Measurements from ENCODE around the gene MAMSTR.

Gene MAMSTR

DNA sequence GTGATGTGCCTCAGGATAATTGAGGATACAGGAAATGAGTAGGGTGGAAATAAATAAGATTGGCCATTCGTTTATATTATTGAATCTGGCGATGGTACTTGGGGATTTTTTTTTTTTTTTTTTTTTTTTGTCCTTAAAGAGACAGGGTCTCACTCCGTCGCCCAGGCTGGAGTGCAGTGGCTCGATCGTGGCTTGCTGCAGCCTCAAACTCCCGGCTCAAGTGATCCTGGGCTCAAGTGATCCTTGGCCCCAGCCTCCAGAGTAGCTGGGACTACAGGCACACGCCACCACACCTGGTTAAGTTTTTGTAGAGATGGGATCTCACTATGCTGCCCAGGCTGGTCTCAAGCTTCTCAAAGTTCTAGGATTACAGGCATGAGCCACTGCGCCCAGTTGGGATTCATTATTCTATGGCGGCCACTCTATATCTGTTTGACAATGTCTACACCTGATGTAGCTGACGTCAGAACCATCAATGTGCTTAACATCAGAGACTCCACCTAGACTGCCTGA is 2.7 kb upstream of the MAMSTR start:
- Histone ChIP-seq H2AK5ac (ENCODE audit: low read depth, low read length) (no peak overlapping the region), H4K91ac (ENCODE audit: low read depth, low read length, poor library complexity) (no peak overlapping the region), H3K18ac (ENCODE audit: low read length) (no peak overlapping the region), H3K9me3 (replicated peaks in 1 of 2; ENCODE audit: control insufficient read depth in 2 of 2, insufficient read depth in 1 of 2, low read depth in 1 of 2, low read length in 2 of 2) (no peaks in the 10 kb centered on the region), H3K14ac (ENCODE audit: low read length) (no peak overlapping the region), H3K4me1 (ENCODE audit: control insufficient read depth in 2 of 2, insufficient read depth in 1 of 2, low read depth in 1 of 2, low read length in 2 of 2) (peaks cover 19 to 23% of the 10 kb centered on the region in 2 donors), H4K8ac (ENCODE audit: low read depth, low read length) (no peak overlapping the region), H2BK15ac (ENCODE audit: low read length) (no peak overlapping the region), H3K27ac (replicated peaks; ENCODE audit: low read length) (no peak overlapping the region), H3K23ac (ENCODE audit: low read depth, low read length, poor library complexity) (no peak overlapping the region), H3K27me3 (ENCODE audit: control insufficient read depth in 3 of 3, insufficient read depth in 3 of 3, low read depth in 1 of 3, low read length in 3 of 3) (no peaks in the 10 kb centered on the region), H3K4ac (ENCODE audit: low read length) (no peak overlapping the region), H3K36me3 (replicated peaks in 1 of 2; ENCODE audit: control insufficient read depth in 2 of 2, insufficient read depth in 2 of 2, low read length in 2 of 2) (no peaks in the 10 kb centered on the region), H2BK120ac (ENCODE audit: low read depth, low read length) (no peak overlapping the region), H2BK12ac (ENCODE audit: low read length) (no peak overlapping the region), H2BK5ac (ENCODE audit: low read length) (no peak overlapping the region), H2AFZ (ENCODE audit: low read length) (no peak overlapping the region), H3K9ac (ENCODE audit: low read depth, low read length, poor library complexity) (no peak overlapping the region), H3K79me1 (ENCODE audit: low read depth, low read length) (no peaks in the 10 kb centered on the region), H3K4me3 (ENCODE audit: low read length in 2 of 2) (no peak overlapping the region), H3K4me2 (ENCODE audit: insufficient read depth, low read length, poor library complexity, severe bottlenecking) (no peak overlapping the region)
- WGBS, 2 donors (ENCODE audit: extremely low coverage in 2 of 2, insufficient read length in 2 of 2, insufficient replicate concordance in 1 of 2) = no CpG with 5 or more reads among the region's 11 CpGs
- DNase-seq (ENCODE audit: low spot score) = no peak

DNA sequence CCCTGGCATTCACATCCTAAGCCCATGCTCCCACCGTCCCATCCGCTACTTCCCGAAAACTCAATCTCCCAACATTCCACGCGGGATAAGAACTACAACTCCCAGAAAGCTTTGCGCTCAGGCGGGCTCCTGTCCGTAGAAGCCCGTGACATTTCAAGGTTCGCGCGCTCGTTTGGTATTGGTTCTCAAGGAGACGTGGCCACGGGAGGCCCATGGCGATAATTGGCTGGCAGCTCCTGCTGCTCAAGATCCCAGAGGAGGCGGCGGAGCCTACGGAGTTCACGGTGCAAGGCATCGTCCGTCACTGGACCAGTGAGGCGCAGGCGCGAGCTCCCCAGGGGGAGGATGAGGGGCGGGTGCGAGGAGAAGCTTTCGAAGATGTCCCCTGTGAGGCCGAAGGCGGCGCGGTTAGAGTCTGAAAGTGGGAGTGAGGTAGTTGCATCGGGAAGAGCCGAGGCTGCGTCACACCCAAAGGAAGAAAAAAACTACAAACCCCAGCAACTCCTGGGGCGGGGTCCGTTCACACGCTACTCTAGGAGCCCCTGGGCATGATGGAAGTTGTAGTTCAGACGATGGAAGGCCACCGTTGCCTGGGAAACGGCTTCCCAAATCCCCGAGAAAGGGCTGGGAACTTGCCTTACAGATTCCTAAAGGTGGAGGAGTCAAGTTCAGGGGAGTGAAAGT is 1.2 kb upstream of the MAMSTR start:
- Histone ChIP-seq H2BK12ac (ENCODE audit: low read length) (no peak overlapping the region), H3K9ac (ENCODE audit: low read depth, low read length, poor library complexity) (peak overlapping the region; percentile 87), H3K4me2 (ENCODE audit: insufficient read depth, low read length, poor library complexity, severe bottlenecking) (peak overlapping the region; percentile 43), H3K27me3 (ENCODE audit: control insufficient read depth in 3 of 3, insufficient read depth in 3 of 3, low read depth in 1 of 3, low read length in 3 of 3) (no peaks in the 10 kb centered on the region), H2BK15ac (ENCODE audit: low read length) (no peak overlapping the region), H4K8ac (ENCODE audit: low read depth, low read length) (no peak overlapping the region), H3K23ac (ENCODE audit: low read depth, low read length, poor library complexity) (peak overlapping the region; percentile 52), H3K4me3 (ENCODE audit: low read length in 2 of 2) (peak overlapping the region; percentile 68 to 93), H2BK5ac (ENCODE audit: low read length) (no peak overlapping the region), H3K9me3 (replicated peaks in 1 of 2; ENCODE audit: control insufficient read depth in 2 of 2, insufficient read depth in 1 of 2, low read depth in 1 of 2, low read length in 2 of 2) (no peaks in the 10 kb centered on the region), H3K4me1 (ENCODE audit: control insufficient read depth in 2 of 2, insufficient read depth in 1 of 2, low read depth in 1 of 2, low read length in 2 of 2) (peaks cover 26 to 31% of the 10 kb centered on the region in 2 donors), H3K4ac (ENCODE audit: low read length) (no peak overlapping the region), H3K36me3 (replicated peaks in 1 of 2; ENCODE audit: control insufficient read depth in 2 of 2, insufficient read depth in 2 of 2, low read length in 2 of 2) (no peaks in the 10 kb centered on the region), H3K79me1 (ENCODE audit: low read depth, low read length) (no peaks in the 10 kb centered on the region), H3K27ac (replicated peaks; ENCODE audit: low read length) (peak overlapping the region; percentile 78), H2AFZ (ENCODE audit: low read length) (peak overlapping the region; percentile 93), H2AK5ac (ENCODE audit: low read depth, low read length) (no peak overlapping the region), H3K18ac (ENCODE audit: low read length) (peak overlapping the region; percentile 97), H3K14ac (ENCODE audit: low read length) (no peak overlapping the region), H2BK120ac (ENCODE audit: low read depth, low read length) (no peak overlapping the region), H4K91ac (ENCODE audit: low read depth, low read length, poor library complexity) (no peak overlapping the region)
- DNase-seq (ENCODE audit: low spot score) = peak; percentile 99
- WGBS, 2 donors (ENCODE audit: extremely low coverage in 2 of 2, insufficient read length in 2 of 2, insufficient replicate concordance in 1 of 2) = no CpG with 5 or more reads among the region's 42 CpGs

DNA sequence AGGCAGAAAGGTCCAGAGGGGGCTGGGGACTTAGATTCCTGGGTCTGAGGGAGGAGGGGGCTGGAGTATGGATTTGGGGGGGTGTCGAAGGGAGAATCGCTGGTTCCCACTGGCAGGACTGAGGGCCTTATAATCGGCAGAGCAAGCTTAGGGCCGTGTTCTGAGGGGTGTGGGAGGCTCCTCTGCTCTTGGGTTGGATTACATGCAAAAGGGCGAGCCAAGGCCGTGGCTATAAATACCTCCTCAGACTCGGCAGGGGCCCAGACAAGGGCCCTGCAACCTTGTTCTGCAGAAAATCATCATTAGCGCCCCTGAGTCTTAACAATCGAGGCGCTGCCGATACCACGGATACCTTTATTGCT is 707 bp upstream of the MAMSTR start:
- Histone ChIP-seq H2BK12ac (ENCODE audit: low read length) (no peak overlapping the region), H2AK5ac (ENCODE audit: low read depth, low read length) (peak overlapping the region; percentile 98), H2AFZ (ENCODE audit: low read length) (peak overlapping the region; percentile 93), H3K27me3 (ENCODE audit: control insufficient read depth in 3 of 3, insufficient read depth in 3 of 3, low read depth in 1 of 3, low read length in 3 of 3) (no peaks in the 10 kb centered on the region), H3K9me3 (replicated peaks in 1 of 2; ENCODE audit: control insufficient read depth in 2 of 2, insufficient read depth in 1 of 2, low read depth in 1 of 2, low read length in 2 of 2) (no peaks in the 10 kb centered on the region), H2BK15ac (ENCODE audit: low read length) (peak overlapping the region; percentile 76), H3K4me2 (ENCODE audit: insufficient read depth, low read length, poor library complexity, severe bottlenecking) (no peak overlapping the region), H4K8ac (ENCODE audit: low read depth, low read length) (no peak overlapping the region), H3K4ac (ENCODE audit: low read length) (no peak overlapping the region), H3K23ac (ENCODE audit: low read depth, low read length, poor library complexity) (no peak overlapping the region), H3K4me1 (ENCODE audit: control insufficient read depth in 2 of 2, insufficient read depth in 1 of 2, low read depth in 1 of 2, low read length in 2 of 2) (peaks cover 24 to 28% of the 10 kb centered on the region in 2 donors), H3K18ac (ENCODE audit: low read length) (peak overlapping the region; percentile 67), H3K27ac (replicated peaks; ENCODE audit: low read length) (no peak overlapping the region), H3K9ac (ENCODE audit: low read depth, low read length, poor library complexity) (no peak overlapping the region), H3K14ac (ENCODE audit: low read length) (peak overlapping the region; percentile 11), H3K36me3 (replicated peaks in 1 of 2; ENCODE audit: control insufficient read depth in 2 of 2, insufficient read depth in 2 of 2, low read length in 2 of 2) (no peaks in the 10 kb centered on the region), H3K79me1 (ENCODE audit: low read depth, low read length) (no peaks in the 10 kb centered on the region), H2BK120ac (ENCODE audit: low read depth, low read length) (no peak overlapping the region), H3K4me3 (ENCODE audit: low read length in 2 of 2) (peak overlapping the region in 1 of 2 donors; percentile 68), H4K91ac (ENCODE audit: low read depth, low read length, poor library complexity) (no peak overlapping the region), H2BK5ac (ENCODE audit: low read length) (peak overlapping the region; percentile 79)
- no peak for DNase-seq (ENCODE audit: low spot score)
- WGBS, 2 donors (ENCODE audit: extremely low coverage in 2 of 2, insufficient read length in 2 of 2, insufficient replicate concordance in 1 of 2) = no CpG with 5 or more reads among the region's 12 CpGs

DNA sequence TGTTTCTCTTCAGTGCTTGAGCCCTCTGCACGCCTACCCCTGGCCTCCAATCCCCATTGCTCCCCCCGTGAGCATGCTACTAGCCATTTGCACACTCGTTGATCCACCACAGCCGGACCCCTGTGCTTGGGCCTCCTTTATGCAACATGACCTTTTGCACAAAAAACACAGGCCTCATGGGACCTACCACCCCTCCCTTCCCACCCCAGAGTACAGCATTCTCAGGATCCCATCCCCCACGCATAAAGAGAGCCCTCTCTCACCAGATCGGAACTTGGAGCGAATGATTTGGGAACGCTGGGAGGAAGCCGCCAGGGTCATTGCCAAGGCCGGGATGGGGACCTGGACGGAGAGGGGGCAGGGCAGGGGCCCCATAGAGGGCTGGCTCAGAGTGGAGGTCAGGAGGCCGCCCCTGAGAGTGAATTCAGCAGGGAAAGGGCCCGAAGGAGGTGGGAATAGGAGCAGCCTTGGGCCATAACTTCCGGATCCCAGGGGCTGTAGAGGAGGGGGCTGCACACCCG is 754 bp downstream of the MAMSTR start:
- Histone ChIP-seq H3K4me2 (ENCODE audit: insufficient read depth, low read length, poor library complexity, severe bottlenecking) (no peak overlapping the region), H2BK5ac (ENCODE audit: low read length) (peak overlapping the region; percentile 30), H3K18ac (ENCODE audit: low read length) (peak overlapping the region; percentile 67), H2BK15ac (ENCODE audit: low read length) (peak overlapping the region; percentile 28), H3K4ac (ENCODE audit: low read length) (no peak overlapping the region), H3K27me3 (ENCODE audit: control insufficient read depth in 3 of 3, insufficient read depth in 3 of 3, low read depth in 1 of 3, low read length in 3 of 3) (no peaks in the 10 kb centered on the region), H3K14ac (ENCODE audit: low read length) (no peak overlapping the region), H3K9me3 (replicated peaks in 1 of 2; ENCODE audit: control insufficient read depth in 2 of 2, insufficient read depth in 1 of 2, low read depth in 1 of 2, low read length in 2 of 2) (no peaks in the 10 kb centered on the region), H4K8ac (ENCODE audit: low read depth, low read length) (no peak overlapping the region), H3K27ac (replicated peaks; ENCODE audit: low read length) (no peak overlapping the region), H2AFZ (ENCODE audit: low read length) (peak overlapping the region; percentile 61), H3K9ac (ENCODE audit: low read depth, low read length, poor library complexity) (no peak overlapping the region), H3K23ac (ENCODE audit: low read depth, low read length, poor library complexity) (no peak overlapping the region), H2BK120ac (ENCODE audit: low read depth, low read length) (no peak overlapping the region), H3K79me1 (ENCODE audit: low read depth, low read length) (no peaks in the 10 kb centered on the region), H4K91ac (ENCODE audit: low read depth, low read length, poor library complexity) (no peak overlapping the region), H3K4me1 (ENCODE audit: control insufficient read depth in 2 of 2, insufficient read depth in 1 of 2, low read depth in 1 of 2, low read length in 2 of 2) (peaks cover 27 to 32% of the 10 kb centered on the region in 2 donors), H3K4me3 (ENCODE audit: low read length in 2 of 2) (no peak overlapping the region), H3K36me3 (replicated peaks in 1 of 2; ENCODE audit: control insufficient read depth in 2 of 2, insufficient read depth in 2 of 2, low read length in 2 of 2) (no peaks in the 10 kb centered on the region), H2BK12ac (ENCODE audit: low read length) (no peak overlapping the region), H2AK5ac (ENCODE audit: low read depth, low read length) (peak overlapping the region; percentile 42)
- no CpG with 5 or more reads among the region's 15 CpGs for WGBS, 2 donors (ENCODE audit: extremely low coverage in 2 of 2, insufficient read length in 2 of 2, insufficient replicate concordance in 1 of 2)
- DNase-seq (ENCODE audit: low spot score) = no peak
